22Rv1 (cell line): ENCODE measurements around the gene TMPRSS4.

Experiments used
- H3K27ac ChIP-seq: fragments of 450-650 bp; 2 replicates; pipeline ENCODE4 v1.5.1; 2017
- ZFX ChIP-seq: fragments of 450-650 bp; IDR thresholded peaks from 2 replicates; pipeline ENCODE4 v1.6.1; 2017; ENCODE audit warnings: antibody characterized with exemption, borderline replicate concordance
- TF ChIP-seq, protein P1 (sequence below): fragments of 450-650 bp; IDR thresholded peaks from 2 replicates; pipeline ENCODE4 v1.5.1; 2017; ENCODE audit warnings: mild to moderate bottlenecking

Gene TMPRSS4

DNA sequence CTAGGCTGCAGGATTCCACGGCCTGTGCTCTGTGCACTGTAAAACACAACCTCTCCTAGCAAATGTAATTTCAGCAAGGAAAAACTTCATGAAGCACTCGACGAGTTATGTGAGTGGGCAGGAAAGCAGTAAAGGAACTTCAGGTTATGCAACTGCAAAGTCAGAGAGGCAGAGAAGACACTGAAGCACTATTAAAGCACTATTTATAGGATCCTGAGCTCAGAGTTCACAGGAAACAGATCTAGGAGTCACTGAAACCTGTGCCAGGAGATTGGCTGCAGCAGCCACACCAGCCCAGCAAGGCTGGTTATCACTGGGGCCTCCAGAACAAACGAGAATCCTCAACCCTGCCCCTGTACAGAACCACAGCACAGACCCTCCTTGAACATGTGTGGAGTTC is 7.4 kb downstream of the TMPRSS4 start:
- TF ChIP-seq ZFX = no peak
- TF ChIP-seq, protein P1, sequence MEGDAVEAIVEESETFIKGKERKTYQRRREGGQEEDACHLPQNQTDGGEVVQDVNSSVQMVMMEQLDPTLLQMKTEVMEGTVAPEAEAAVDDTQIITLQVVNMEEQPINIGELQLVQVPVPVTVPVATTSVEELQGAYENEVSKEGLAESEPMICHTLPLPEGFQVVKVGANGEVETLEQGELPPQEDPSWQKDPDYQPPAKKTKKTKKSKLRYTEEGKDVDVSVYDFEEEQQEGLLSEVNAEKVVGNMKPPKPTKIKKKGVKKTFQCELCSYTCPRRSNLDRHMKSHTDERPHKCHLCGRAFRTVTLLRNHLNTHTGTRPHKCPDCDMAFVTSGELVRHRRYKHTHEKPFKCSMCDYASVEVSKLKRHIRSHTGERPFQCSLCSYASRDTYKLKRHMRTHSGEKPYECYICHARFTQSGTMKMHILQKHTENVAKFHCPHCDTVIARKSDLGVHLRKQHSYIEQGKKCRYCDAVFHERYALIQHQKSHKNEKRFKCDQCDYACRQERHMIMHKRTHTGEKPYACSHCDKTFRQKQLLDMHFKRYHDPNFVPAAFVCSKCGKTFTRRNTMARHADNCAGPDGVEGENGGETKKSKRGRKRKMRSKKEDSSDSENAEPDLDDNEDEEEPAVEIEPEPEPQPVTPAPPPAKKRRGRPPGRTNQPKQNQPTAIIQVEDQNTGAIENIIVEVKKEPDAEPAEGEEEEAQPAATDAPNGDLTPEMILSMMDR = no peak
- 0 out of 2 replicates have a peak overlapping the region, but pooled peaks have one; percentile 23 for H3K27ac ChIP-seq

DNA sequence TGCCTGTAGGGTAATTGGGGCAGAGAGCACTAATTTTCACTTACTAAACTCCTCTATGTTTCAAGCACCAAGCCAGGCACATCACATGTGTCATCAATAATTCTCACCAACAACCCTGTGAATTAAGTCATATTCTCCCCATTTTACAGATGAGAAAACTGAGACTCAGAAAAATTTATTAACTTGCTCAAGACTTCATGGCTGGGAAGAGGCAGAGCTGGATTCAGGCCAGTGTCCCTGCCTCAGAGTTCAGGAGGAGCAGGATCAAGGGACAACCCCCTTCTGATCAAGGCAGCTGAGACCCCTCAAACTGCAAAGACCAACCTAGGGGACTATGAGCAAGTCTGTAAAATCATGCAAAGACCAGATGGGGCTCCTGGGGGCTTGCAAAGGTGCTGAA is 7.8 kb downstream of the TMPRSS4 start:
- TF ChIP-seq, protein P1 = no peak
- TF ChIP-seq ZFX = no peak
- no peak overlapping the region for H3K27ac ChIP-seq

DNA sequence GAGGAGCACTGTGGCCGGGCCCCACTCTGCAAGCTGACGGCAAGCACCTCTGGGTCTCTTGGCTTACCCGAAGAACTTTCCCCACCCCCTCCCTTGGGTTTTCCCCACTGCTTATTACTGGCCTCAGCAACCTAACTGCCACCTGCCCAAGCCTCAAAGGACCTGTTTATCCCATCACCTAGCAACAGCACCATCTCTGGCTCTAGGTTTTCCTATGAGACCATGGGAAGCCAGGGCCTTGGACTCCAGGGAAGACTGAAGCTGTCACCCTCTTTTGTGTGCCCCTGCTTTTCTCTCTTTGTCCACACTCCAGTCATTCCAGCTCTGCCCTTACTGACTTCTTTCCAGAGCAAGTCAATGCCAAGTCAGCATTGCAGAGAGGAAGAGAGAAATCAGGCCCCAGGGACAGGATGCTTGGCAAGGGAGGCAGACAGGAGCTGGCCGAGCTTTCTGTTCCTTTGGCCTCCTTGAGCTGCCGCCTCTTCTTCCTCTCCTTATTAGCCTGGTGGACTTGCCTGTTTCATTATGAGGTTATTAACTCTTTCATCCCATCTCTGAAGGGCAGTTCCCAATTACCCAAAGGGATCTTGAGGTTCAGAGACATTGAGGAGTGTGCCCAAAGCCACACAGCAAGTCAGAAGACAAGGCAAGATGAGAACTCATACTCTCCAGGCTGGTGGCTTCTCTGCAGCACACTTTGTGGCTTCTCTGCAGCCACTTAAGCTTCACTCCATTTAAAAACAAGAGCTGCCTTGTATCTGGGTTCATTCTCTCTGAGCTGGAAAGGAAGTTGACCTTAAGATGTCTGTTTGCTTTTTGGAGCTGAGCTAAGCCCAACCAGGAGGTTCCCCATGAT is 10.3 kb downstream of the TMPRSS4 start, which contains the start of gene SMIM35:
SMIM35 (minus strand) TSS at position 51 of the 856 bp plus-strand sequence. CDS start 206 bp downstream, outside the sequence.
- TF ChIP-seq ZFX = no peak
- TF ChIP-seq, protein P1 = no peak
- no peak within 1 kb of the TSS for H3K27ac ChIP-seq

DNA sequence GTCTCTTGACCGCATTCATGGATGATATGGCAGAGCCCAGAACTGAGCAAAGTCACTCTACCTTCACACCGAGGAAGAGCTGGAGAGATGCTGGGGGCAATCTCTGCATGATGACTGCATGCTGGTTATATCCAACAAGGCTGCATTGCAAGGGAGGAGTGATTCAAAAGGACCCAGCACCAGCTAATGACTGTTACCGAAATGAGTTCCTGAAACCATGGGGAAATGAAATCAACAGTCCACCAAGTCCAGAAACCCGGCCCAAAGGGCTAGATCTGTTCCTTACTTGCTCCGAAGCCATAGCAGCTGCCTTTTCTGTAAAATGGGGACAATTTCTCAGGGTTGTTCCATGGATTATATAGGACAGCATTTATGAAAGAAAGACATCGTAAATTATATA is 11.1 kb downstream of the TMPRSS4 start:
- H3K27ac ChIP-seq = no peak overlapping the region
- TF ChIP-seq, protein P1 = no peak
- no peak for TF ChIP-seq ZFX

DNA sequence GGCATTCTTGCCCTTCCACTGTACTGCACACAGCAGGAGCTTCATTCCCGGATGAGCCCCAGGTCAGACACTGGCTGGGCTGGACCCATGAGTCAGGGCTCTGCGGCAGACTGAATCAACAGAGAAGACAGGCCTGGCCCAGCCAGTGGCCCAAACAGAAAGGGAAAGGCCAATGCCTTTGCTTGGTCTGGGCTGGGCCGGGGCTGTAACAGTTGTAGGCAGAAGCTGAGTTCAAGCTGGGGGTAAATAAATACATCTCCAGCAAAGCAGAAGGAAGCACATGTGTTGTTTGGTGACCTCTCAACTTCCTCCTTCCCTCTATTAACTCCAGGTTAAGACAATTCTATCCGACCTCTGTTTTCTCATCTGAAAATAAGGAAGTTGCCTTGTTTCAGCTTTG is 11.7 kb downstream of the TMPRSS4 start:
- no peak overlapping the region for H3K27ac ChIP-seq
- TF ChIP-seq, protein P1 = no peak
- no peak for TF ChIP-seq ZFX

DNA sequence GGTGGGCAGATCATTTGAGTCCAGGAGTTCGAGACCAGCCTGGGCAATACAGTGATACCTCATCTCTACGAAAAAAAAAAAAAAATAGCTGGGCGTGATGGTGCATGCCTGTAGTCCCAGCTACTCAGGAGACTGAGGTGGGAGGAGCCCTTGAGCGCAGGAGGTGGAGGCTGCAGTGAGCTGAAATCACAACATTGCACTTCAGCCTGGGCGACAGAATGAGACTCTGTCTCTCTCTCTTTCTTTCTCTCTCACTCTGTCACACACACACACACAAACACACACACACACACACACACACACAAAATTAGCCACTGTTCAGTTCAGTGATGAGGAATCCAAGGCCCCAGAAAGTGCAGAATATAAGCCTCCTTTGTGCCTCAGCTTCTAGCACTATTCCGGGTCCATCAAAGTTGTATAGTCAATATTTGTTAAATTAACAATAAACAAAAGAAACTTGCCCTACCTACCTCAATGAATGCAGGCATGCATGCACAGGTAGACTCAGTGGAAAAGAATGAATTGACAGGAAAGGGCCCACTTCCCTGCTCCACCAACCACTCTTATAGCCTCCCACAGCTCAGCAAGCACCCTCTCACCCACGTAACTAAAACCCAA is 13.8 kb downstream of the TMPRSS4 start:
- H3K27ac ChIP-seq = no peak overlapping the region
- TF ChIP-seq ZFX = no peak
- TF ChIP-seq, protein P1 = no peak

DNA sequence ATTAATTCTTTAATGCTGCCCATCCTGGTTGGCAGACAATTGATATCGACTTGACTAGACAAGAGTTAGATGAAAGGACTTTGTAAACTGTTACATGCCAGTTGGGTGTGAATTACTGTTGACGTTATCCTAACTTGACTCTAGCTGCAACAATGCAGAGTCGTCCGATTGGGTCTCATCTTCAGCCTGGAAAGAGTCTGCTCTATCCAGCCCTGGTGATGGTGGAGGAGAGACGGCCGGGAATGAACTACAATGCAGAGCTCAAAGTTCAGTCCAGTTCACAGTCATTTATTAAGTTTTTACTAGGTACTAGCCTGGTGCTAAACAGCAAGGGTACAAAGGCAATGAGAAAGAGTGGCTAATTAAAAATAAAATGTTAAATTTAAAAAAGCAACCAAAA is 14.8 kb downstream of the TMPRSS4 start:
- TF ChIP-seq, protein P1 = no peak
- TF ChIP-seq ZFX = no peak
- H3K27ac ChIP-seq = peak overlapping the region; percentile 30
